ENCODE data around the gene LSM7. TPM values are rescaled to one million over a fixed set of nuclear protein-coding genes. Genes with fewer than 3 reads are reported as not detected.

Gene LSM7
- total and polyA plus RNA-seq, 7 donors = 51.5 to 427 (median 139) TPM

- H3K4me1 ChIP-seq = peaks cover 0 to 55% (median 54%) of the 10 kb centered on the region in 4 donors
- WGBS, 2 donors = 34 to 82% methylated on average over 74 of the region's 74 CpGs
- H3K27ac ChIP-seq = peak overlapping the region in 3 of 4 donors; percentile 34 to 98 (median 59)
- peak overlapping the region in 1 of 4 donors; percentile 16 for H3K4me3 ChIP-seq
- no peak for DNase-seq
- TF ChIP-seq POLR2A (IDR thresholded peaks at IDR 0.05) = no peak
- intact Hi-C loops (cut with DNase I) = loop anchor here (1.0 to 2.0 kb wide), 2 partner anchors 40 to 115 kb away; partner anchors contain the start of genes PLEKHJ1 and SF3A2
- no peaks in the 10 kb centered on the region for H3K9me3 ChIP-seq
- no peaks in the 10 kb centered on the region for H3K27me3 ChIP-seq
- peaks cover 6 to 31% (median 13%) of the 10 kb centered on the region in 4 donors for H3K36me3 ChIP-seq
Measured at GRCh38 chr19:2275588-2276428, 52.6 kb downstream of the LSM7 start.

GRCh38 chr19:2274931-2275535, 53.4 kb downstream of the LSM7 start:
- DNase-seq = peak; percentile 83
- TF ChIP-seq CTCF (IDR thresholded peaks at IDR 0.05) (peak; percentile 51 to 75 (median 68)), EP300 (IDR thresholded peaks at IDR 0.05) (no peak), POLR2A (IDR thresholded peaks at IDR 0.05) (no peak), POLR2AphosphoS5 (IDR thresholded peaks at IDR 0.05) (peak in 2 of 4 donors; percentile 12 to 16)
- Histone ChIP-seq H3K27me3 (no peaks in the 10 kb centered on the region), H3K4me3 (no peak overlapping the region), H3K36me3 (peaks cover 6 to 31% (median 13%) of the 10 kb centered on the region in 4 donors), H3K27ac (peak overlapping the region in 3 of 4 donors; percentile 34 to 98 (median 59)), H3K4me1 (peaks cover 0 to 55% (median 54%) of the 10 kb centered on the region in 4 donors), H3K9me3 (no peaks in the 10 kb centered on the region)
- WGBS, 2 donors = 39 to 60% methylated on average over 16 of the region's 16 CpGs
- intact Hi-C loops (cut with DNase I) = loop anchor here (1.0 to 5.0 kb wide), 3 partner anchors 39 to 116 kb away; partner anchors contain the start of genes LSM7, PLEKHJ1, SF3A2 and SPPL2B

GRCh38 chr19:2274185-2274711, 54.1 kb downstream of the LSM7 start:
- intact Hi-C loops (cut with DNase I) = loop anchor here (2.0 to 5.0 kb wide), 2 partner anchors 53 to 117 kb away; partner anchors contain the start of genes LSM7 and SPPL2B
- H3K4me3 ChIP-seq = peak overlapping the region in 2 of 4 donors; percentile 37 to 39
- TF ChIP-seq POLR2AphosphoS5 (IDR thresholded peaks at IDR 0.05) = no peak
- no peak for TF ChIP-seq EP300 (IDR thresholded peaks at IDR 0.05)
- no peak for TF ChIP-seq CTCF (IDR thresholded peaks at IDR 0.05)
- TF ChIP-seq POLR2A (IDR thresholded peaks at IDR 0.05) = no peak
- no peaks in the 10 kb centered on the region for H3K27me3 ChIP-seq
- 54 to 76% methylated on average over 9 of the region's 9 CpGs for WGBS, 2 donors
- H3K4me1 ChIP-seq = peaks cover 0 to 55% (median 54%) of the 10 kb centered on the region in 4 donors
- peaks cover 6 to 31% (median 13%) of the 10 kb centered on the region in 4 donors for H3K36me3 ChIP-seq
- no peaks in the 10 kb centered on the region for H3K9me3 ChIP-seq
- DNase-seq = no peak
- H3K27ac ChIP-seq = peak overlapping the region; percentile 98 to 99 (median 98)

DNA sequence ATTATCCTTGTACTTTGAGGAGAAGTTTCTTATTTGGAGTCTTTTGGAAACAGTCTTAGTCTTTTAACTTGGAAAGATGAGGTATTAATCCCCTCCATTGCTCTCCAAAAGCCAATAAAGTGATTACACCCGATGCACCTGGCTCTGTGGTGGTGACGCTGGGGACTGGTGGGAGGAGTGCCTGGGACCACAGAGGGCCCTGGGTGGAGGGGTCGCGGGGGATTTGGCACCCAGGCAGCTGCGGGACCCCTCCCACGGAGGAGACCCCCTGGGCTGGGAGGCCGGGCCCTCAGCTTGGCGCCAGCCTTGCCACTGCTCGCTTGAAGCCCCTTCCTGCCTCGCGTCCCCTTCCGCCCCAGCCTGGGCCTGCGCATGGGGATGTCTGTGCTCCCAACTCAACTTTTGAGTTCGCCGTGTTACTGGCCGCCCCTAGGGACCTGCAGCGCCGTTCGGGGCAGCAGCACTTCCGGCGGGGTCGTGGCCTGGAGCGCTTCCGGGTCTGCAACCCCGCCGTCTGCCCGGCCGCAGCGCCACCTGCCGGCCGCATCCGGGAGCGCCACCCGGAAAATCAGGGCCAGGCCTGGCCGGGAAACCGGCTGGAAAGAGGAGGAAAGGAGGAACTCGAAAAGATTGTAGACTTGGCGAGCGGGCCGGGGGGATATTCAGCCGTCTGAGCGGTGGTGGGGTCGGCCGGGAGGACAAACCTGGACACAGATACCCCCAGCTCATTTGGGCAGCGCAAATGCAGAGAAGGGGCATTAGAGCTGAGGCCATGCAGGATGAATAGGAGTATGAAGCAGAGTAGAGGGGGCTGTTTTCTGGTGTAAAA, 54.8 kb downstream of the LSM7 start:
- Histone ChIP-seq H3K9me3 (no peaks in the 10 kb centered on the region), H3K4me3 (peak overlapping the region in 3 of 4 donors; percentile 18 to 39 (median 37)), H3K36me3 (peaks cover 6 to 31% (median 13%) of the 10 kb centered on the region in 4 donors), H3K27ac (peak overlapping the region; percentile 98 to 99 (median 98)), H3K4me1 (peaks cover 0 to 59% (median 57%) of the 10 kb centered on the region in 4 donors), H3K27me3 (no peaks in the 10 kb centered on the region)
- WGBS, 2 donors = 9 to 11% methylated on average over 45 of the region's 45 CpGs
- peak; percentile 86 for DNase-seq
- intact Hi-C loops (cut with DNase I) = loop anchor here (2.0 to 5.0 kb wide), 2 partner anchors 54 to 117 kb away; partner anchors contain the start of genes LSM7 and SPPL2B
- peak; percentile 96 to 98 (median 97) for TF ChIP-seq CTCF (IDR thresholded peaks at IDR 0.05)
- TF ChIP-seq POLR2AphosphoS5 (IDR thresholded peaks at IDR 0.05) = peak in 2 of 4 donors; percentile 58 to 59
- TF ChIP-seq EP300 (IDR thresholded peaks at IDR 0.05) = no peak

Other genes with a start within 250 kb of the LSM7 start
- 10 to 100 TPM; 25.7 to 65.4 (median 32.0) TPM for gene MOB3A, start 232.3 kb downstream of the LSM7 start, total RNA-seq
- 10 to 100 TPM; 14.4 to 36.1 (median 14.6) TPM for gene MOB3A, start 232.3 kb downstream of the LSM7 start, polyA plus RNA-seq
- 1 to 10 TPM; 2.3 to 6.0 (median 4.6) TPM for gene IZUMO4, start 231.7 kb downstream of the LSM7 start, total RNA-seq
- 1 to 10 TPM; 2.4 to 8.5 (median 3.5) TPM for gene IZUMO4, start 231.7 kb downstream of the LSM7 start, polyA plus RNA-seq
- 10 to 100 TPM; 43.1 to 83.1 (median 51.2) TPM for gene AP3D1, start 177.0 kb downstream of the LSM7 start, total RNA-seq
- gene AP3D1, start 177.0 kb downstream of the LSM7 start, polyA plus RNA-seq = 100 to 1,000 TPM in 1 of 3 donors, 10 to 100 TPM in 2; 47.4 to 127 (median 72.6) TPM
- 1 to 10 TPM; 4.6 to 8.0 (median 6.3) TPM for gene DOT1L, start 164.7 kb downstream of the LSM7 start, total RNA-seq
- gene DOT1L, start 164.7 kb downstream of the LSM7 start, polyA plus RNA-seq = 10 to 100 TPM in 2 of 3 donors, 1 to 10 TPM in 1; 6.9 to 26.0 (median 12.6) TPM
- gene PLEKHJ1, start 92.3 kb downstream of the LSM7 start, total RNA-seq = 10 to 100 TPM; 40.7 to 57.3 (median 42.8) TPM
- gene PLEKHJ1, start 92.3 kb downstream of the LSM7 start, polyA plus RNA-seq = 100 to 1,000 TPM; 228 to 255 (median 247) TPM
- 10 to 100 TPM; 17.5 to 59.8 (median 24.4) TPM for gene SF3A2, start 91.8 kb downstream of the LSM7 start, total RNA-seq
- gene SF3A2, start 91.8 kb downstream of the LSM7 start, polyA plus RNA-seq = 10 to 100 TPM; 16.9 to 61.3 (median 26.4) TPM
- gene AMH, start 79.3 kb downstream of the LSM7 start, total RNA-seq = 1 to 10 TPM in 2 of 4 donors, under 1 TPM in 1, not detected in 1; 0.99 to 1.9 (median 1.8) TPM
- gene AMH, start 79.3 kb downstream of the LSM7 start, polyA plus RNA-seq = 1 to 10 TPM in 1 of 3 donors, under 1 TPM in 1, not detected in 1; 0.69 to 3.3 TPM
- under 1 TPM in 1 of 4 donors, not detected in 3; 0.36 TPM for gene JSRP1, start 72.2 kb downstream of the LSM7 start, total RNA-seq
- gene JSRP1, start 72.2 kb downstream of the LSM7 start, polyA plus RNA-seq = 1 to 10 TPM in 2 of 3 donors, not detected in 1; 1.0 to 1.6 TPM
- gene PEAK3, start 46.4 kb downstream of the LSM7 start, total RNA-seq = under 1 TPM; 0.41 to 0.82 (median 0.63) TPM
- under 1 TPM; under 0.01 to 0.74 (median 0.46) TPM for gene PEAK3, start 46.4 kb downstream of the LSM7 start, polyA plus RNA-seq
- under 1 TPM in 1 of 4 donors, not detected in 3; 0.14 TPM for gene LINGO3, start 20.4 kb downstream of the LSM7 start, total RNA-seq
- gene LINGO3, start 20.4 kb downstream of the LSM7 start, polyA plus RNA-seq = under 1 TPM in 1 of 3 donors, not detected in 2; 0.70 TPM
- gene SPPL2B, start 98 bp upstream of the LSM7 start, total RNA-seq = 10 to 100 TPM; 14.6 to 47.4 (median 24.0) TPM
- gene SPPL2B, start 98 bp upstream of the LSM7 start, polyA plus RNA-seq = 100 to 1,000 TPM in 1 of 3 donors, 10 to 100 TPM in 1, 1 to 10 TPM in 1; 6.0 to 145 (median 12.0) TPM
- under 1 TPM in 3 of 4 donors, not detected in 1; 0.16 to 0.68 (median 0.28) TPM for gene TMPRSS9, start 31.7 kb upstream of the LSM7 start, total RNA-seq
- under 1 TPM in 1 of 3 donors, not detected in 2; 0.26 TPM for gene TMPRSS9, start 31.7 kb upstream of the LSM7 start, polyA plus RNA-seq
- 10 to 100 TPM; 23.6 to 29.3 (median 26.3) TPM for gene TIMM13, start 99.0 kb upstream of the LSM7 start, total RNA-seq
- 100 to 1,000 TPM in 2 of 3 donors, 10 to 100 TPM in 1; 92.2 to 135 (median 101) TPM for gene TIMM13, start 99.0 kb upstream of the LSM7 start, polyA plus RNA-seq
- gene LMNB2, start 128.4 kb upstream of the LSM7 start, total RNA-seq = 10 to 100 TPM in 3 of 4 donors, 1 to 10 TPM in 1; 7.4 to 19.7 (median 12.6) TPM
- 10 to 100 TPM; 15.0 to 74.4 (median 20.3) TPM for gene LMNB2, start 128.4 kb upstream of the LSM7 start, polyA plus RNA-seq
- 100 to 1,000 TPM in 2 of 4 donors, 10 to 100 TPM in 2; 82.0 to 708 (median 108) TPM for gene GADD45B, start 147.5 kb upstream of the LSM7 start, total RNA-seq
- gene GADD45B, start 147.5 kb upstream of the LSM7 start, polyA plus RNA-seq = 10 to 100 TPM; 25.0 to 56.3 (median 54.7) TPM